OCI-LY7 (cell line): ENCODE data around the gene TYK2. TPM values are rescaled to one million over a fixed set of nuclear protein-coding genes. Genes with fewer than 3 reads are reported as not detected.
"Not testable (repeated sequence)": the region's sequence is repeated elsewhere in the genome, so short reads cannot be mapped to it uniquely, and the experiment has no call there.

Experiments
- BruUV-seq: library from RNA; stranded (reverse); fragments of 400-500 nt; replicated peaks from 2 replicates; lab custom pipeline; 2021; lab: Mats Ljungman, UMichigan
- CTCF ChIA-PET: fragments of 300-600 bp; sonication (Branson Sonifier 250); formaldehyde crosslinking; loops from one replicate; lab custom pipeline; 2022; ENCODE audit warnings: antibody characterized with exemption; ENCODE audit not compliant: unreplicated experiment; lab: Charles Lee
- POLR2A ChIA-PET: fragments of 300-600 bp; sonication (Branson Sonifier 250); formaldehyde crosslinking; loops from one replicate; lab custom pipeline; 2022; ENCODE audit warnings: antibody characterized with exemption; lab: Charles Lee
- DNase-seq: peaks from one replicate; pipeline ENCODE4 v3.0.0-alpha.2; 2015; ENCODE audit warnings: low spot score
- H2AFZ ChIP-seq: fragments of 200-600 bp; sonication (generic), shearing (Covaris generic); 2 replicates; pipeline ENCODE4 v1.6.1; 2014; ENCODE audit warnings: mild to moderate bottlenecking, antibody characterized with exemption, low read length, moderate library complexity
- H3K27ac ChIP-seq: fragments of 200-600 bp; sonication (generic); 2 replicates; pipeline ENCODE4 v1.5.1; 2014; ENCODE audit warnings: mixed run types, low read depth, mild to moderate bottlenecking, moderate library complexity, low read length, inconsistent platforms; ENCODE audit not compliant: poor library complexity, severe bottlenecking
- H3K36me3 ChIP-seq: fragments of 200-600 bp; sonication (generic); 2 replicates; pipeline ENCODE4 v1.6.1; 2014; ENCODE audit warnings: mild to moderate bottlenecking, antibody characterized with exemption, low read length, moderate library complexity, mixed read lengths; ENCODE audit not compliant: insufficient read depth
- H3K4me1 ChIP-seq: fragments of 200-600 bp; sonication (generic); 2 replicates; pipeline ENCODE4 v1.5.1; 2014; ENCODE audit warnings: mild to moderate bottlenecking, low read length; ENCODE audit not compliant: insufficient read depth, poor library complexity, severe bottlenecking
- H3K4me2 ChIP-seq: fragments of 200-600 bp; sonication (generic); 2 replicates; pipeline ENCODE4 v1.6.1; 2014; ENCODE audit warnings: mild to moderate bottlenecking, low read length
- H3K4me3 ChIP-seq: fragments of 200-600 bp; sonication (generic); 2 replicates; pipeline ENCODE4 v1.5.1; 2014; ENCODE audit warnings: mild to moderate bottlenecking, low read depth, low read length; ENCODE audit not compliant: poor library complexity, severe bottlenecking
- H3K79me2 ChIP-seq: fragments of 200-600 bp; sonication (generic); 2 replicates; pipeline ENCODE4 v1.6.1; 2016; ENCODE audit warnings: low read depth, mild to moderate bottlenecking, low read length, moderate library complexity, mixed read lengths; ENCODE audit not compliant: insufficient read depth
- H3K9me2 ChIP-seq: fragments of 200-600 bp; sonication (generic); 2 replicates; pipeline ENCODE4 v1.6.1; 2016; ENCODE audit warnings: mild to moderate bottlenecking, low read length, mixed read lengths; ENCODE audit not compliant: insufficient read depth
- H3K9me3 ChIP-seq: fragments of 200-600 bp; sonication (generic); 2 replicates; pipeline ENCODE4 v1.6.1; 2014; ENCODE audit warnings: mild to moderate bottlenecking, mixed run types, low read length, mixed read lengths
- H4K20me1 ChIP-seq: fragments of 200-600 bp; sonication (generic); 2 replicates; pipeline ENCODE4 v1.6.1; 2014; ENCODE audit warnings: mild to moderate bottlenecking, antibody characterized with exemption, low read length, moderate library complexity, mixed read lengths; ENCODE audit not compliant: insufficient read depth
- CTCF ChIP-seq: fragments of 200-600 bp; sonication (generic); conservative IDR thresholded peaks from 2 replicates; pipeline ENCODE4 v1.5.1; 2014; ENCODE audit warnings: mild to moderate bottlenecking, antibody characterized with exemption, low read length, moderate library complexity, mixed read lengths
- EZH2phosphoT487 ChIP-seq: fragments of 200-600 bp; sonication (generic); IDR thresholded peaks from 2 replicates; pipeline ENCODE4 v1.6.1; 2018; ENCODE audit warnings: low read depth, borderline replicate concordance, mild to moderate bottlenecking, mixed run types, antibody characterized with exemption, low read length, moderate library complexity, mixed read lengths
- intact Hi-C: fragments of 100-400 bp; cut with micrococcal nuclease; formaldehyde crosslinking; loops from one replicate; pipeline ENCODE4 v1.10.0; 2022; ENCODE audit not compliant: unreplicated experiment
- total RNA-seq, 2 experiments: library from RNA; depleted of rRNA in 1 of 2; stranded (reverse); fragments of >200 nt in 1 of 2; shearing (Covaris generic) in 1 of 2; gene quantifications; 2 replicates each; pipeline ENCODE4 v1.2.3, GENCODE V29; 2014 to 2022

TYK2 gene
- total RNA-seq, 2 experiments from 2014 or later: 185 to 216 TPM

- H3K4me1 ChIP-seq: peaks cover 34% of the 10 kb centered on the region
- no peak for TF ChIP-seq CTCF
- no peak for TF ChIP-seq EZH2phosphoT487
- H3K9me2 ChIP-seq: no peaks in the 10 kb centered on the region
- H4K20me1 ChIP-seq: no peaks in the 10 kb centered on the region
- peak within 1 kb of the TSS; percentile 92 for H2AFZ ChIP-seq
- H3K36me3 ChIP-seq: no peaks in the 10 kb centered on the region
- CTCF ChIA-PET: no interaction called here
- POLR2A ChIA-PET: no interaction called here
- intact Hi-C loops: loop anchor here (10.0 kb wide), 1 partner anchor 225 kb away; the partner anchor contains the start of genes CDKN2D and KRI1
- H3K9me3 ChIP-seq: no peaks in the 10 kb centered on the region
- no peaks in the 10 kb centered on the region for H3K79me2 ChIP-seq
- BruUV-seq: no TSS peak
- H3K4me2 ChIP-seq: peak within 1 kb of the TSS; percentile 82
- peak within 1 kb of the TSS; percentile 52 for H3K27ac ChIP-seq
- peak; percentile 82 for DNase-seq
- peak within 1 kb of the TSS; percentile 70 for H3K4me3 ChIP-seq
These were observed 40.9 kb downstream of the TYK2 start, which contains the start of gene ICAM3 for GRCh38 chr19:10339380-10339960. ICAM3 (minus strand) TSS chr19:10339624; CDS start chr19:10339614, 10 bp downstream.

- H4K20me1 ChIP-seq: no peaks in the 10 kb centered on the region
- ChIA-PET CTCF (interaction anchor here (0.6 kb wide), 1 partner anchor 34 kb away, joined by 6 read pairs; no protein-coding TSS in a partner anchor), POLR2A (no interaction called here)
- TSS peak; percentile 77 for BruUV-seq
- peak overlapping the region; percentile 70 for H3K4me3 ChIP-seq
- peak overlapping the region; percentile 82 for H3K4me2 ChIP-seq
- H3K36me3 ChIP-seq: no peaks in the 10 kb centered on the region
- peaks cover 39% of the 10 kb centered on the region for H3K4me1 ChIP-seq
- DNase-seq: no peak
- TF ChIP-seq EZH2phosphoT487 (no peak), CTCF (no peak)
- H3K9me2 ChIP-seq: no peaks in the 10 kb centered on the region
- intact Hi-C loops: loop anchor here (10.0 kb wide), 1 partner anchor 226 kb away; the partner anchor contains the start of genes CDKN2D and KRI1
- H3K9me3 ChIP-seq: no peaks in the 10 kb centered on the region
- peak overlapping the region; percentile 52 for H3K27ac ChIP-seq
- no peaks in the 10 kb centered on the region for H3K79me2 ChIP-seq
- peak overlapping the region; percentile 92; the same call in 1 of the 2 replicates for H2AFZ ChIP-seq
These were observed 41.4 kb downstream of the TYK2 start for GRCh38 chr19:10338940-10339339.

GRCh38 chr19:10336725-10337124 is 43.6 kb downstream of the TYK2 start:
- H2AFZ ChIP-seq, H3K27ac ChIP-seq, H3K4me2 ChIP-seq, DNase-seq, H3K9me3 ChIP-seq, H3K9me2 ChIP-seq, H4K20me1 ChIP-seq, CTCF ChIA-PET, H3K4me3 ChIP-seq, BruUV-seq: not testable (repeated sequence)
- intact Hi-C loops: loop anchor here (10.0 kb wide), 1 partner anchor 228 kb away; the partner anchor contains the start of genes CDKN2D and KRI1
- Histone ChIP-seq H3K36me3 (peaks cover 10% of the 10 kb centered on the region), H3K4me1 (peaks cover 46% of the 10 kb centered on the region), H3K79me2 (peaks cover 15% of the 10 kb centered on the region)
- POLR2A ChIA-PET: interaction anchor here (0.6 kb wide), 2 partner anchors 53 to 333 kb away, joined by 5 to 6 read pairs; no protein-coding TSS in a partner anchor
